ENCODE data around the gene UTF1.
"Not testable (repeated sequence)": the region's sequence is repeated elsewhere in the genome, so short reads cannot be mapped to it uniquely, and the experiment has no call there.

Gene UTF1

DNA sequence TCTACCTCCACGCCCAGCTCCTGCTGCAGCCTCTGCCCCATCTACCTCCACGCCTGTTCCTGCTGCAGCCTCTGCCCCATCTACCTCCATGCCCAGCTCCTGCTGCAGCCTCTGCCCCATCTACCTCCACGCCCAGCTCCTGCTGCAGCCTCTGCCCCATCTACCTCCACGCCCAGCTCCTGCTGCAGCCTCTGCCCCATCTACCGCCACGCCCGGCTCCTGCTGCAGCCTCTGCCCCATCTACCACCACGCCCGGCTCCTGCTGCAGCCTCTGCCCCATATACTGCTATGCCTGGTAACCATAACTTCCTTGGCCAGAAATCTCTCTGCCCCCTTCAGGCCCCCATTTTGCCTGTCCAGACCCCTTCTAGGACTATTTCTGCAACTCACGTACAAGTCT, 35.0 kb downstream of the UTF1 start:
- not testable (repeated sequence) for DNase-seq (ENCODE audit: low read depth)

DNA sequence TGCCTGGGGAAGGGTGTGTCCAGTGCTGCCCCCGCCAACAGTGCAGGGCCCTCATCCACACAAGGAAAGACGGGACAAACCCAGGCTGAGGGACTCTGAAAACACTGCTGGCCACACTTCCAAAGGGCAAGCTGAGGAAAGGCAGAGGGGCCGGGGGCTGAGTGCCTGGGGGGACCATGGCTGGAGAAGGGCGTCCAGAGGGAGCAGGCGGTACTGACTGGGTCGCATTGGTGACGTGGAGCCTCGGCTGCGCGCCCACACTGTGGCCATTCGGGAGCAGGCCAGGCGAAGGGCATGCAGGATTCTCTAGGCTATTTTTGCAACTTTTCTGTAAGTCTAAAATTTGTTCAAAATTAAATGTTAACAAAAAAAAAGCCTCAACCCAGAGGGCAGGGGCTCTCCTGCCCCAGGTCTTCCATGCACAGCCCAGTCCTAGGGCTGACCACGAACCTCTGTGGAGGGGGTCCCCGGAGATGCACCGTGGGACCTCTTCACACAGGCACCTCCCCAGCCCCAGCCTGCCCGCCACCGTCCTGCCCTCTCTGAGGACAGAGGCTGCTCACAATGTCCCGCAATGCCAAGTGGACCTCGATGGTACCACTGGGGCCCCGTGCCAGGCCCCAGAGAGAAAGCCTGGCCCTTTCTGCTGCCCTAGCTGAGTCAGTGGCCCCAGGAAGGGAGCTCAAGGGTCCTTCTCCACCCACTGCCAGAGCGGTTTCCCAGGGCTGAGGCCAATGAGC, 36.2 kb downstream of the UTF1 start:
- no peak for DNase-seq (ENCODE audit: low read depth)

DNA sequence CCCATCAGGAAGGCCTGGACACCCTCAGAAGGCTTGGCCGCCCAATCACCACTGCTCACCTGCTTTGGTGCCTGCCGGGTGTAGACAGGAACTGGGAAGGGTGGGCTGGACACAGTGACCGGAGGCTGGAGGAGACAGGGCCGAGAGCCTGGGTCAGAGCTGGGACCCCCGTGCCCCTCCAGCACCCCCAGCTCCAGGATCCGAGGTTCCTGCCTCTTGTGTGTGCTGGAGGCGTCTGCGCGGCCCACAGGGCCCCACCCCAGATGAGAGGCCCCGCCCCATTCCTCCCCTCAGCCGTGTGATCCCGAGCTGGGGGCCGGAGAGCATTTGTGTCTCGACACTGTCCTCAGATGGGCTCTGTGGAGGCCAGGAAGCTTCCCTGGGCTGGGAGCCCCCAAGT, 37.3 kb downstream of the UTF1 start:
- DNase-seq (ENCODE audit: low read depth), result no peak

DNA sequence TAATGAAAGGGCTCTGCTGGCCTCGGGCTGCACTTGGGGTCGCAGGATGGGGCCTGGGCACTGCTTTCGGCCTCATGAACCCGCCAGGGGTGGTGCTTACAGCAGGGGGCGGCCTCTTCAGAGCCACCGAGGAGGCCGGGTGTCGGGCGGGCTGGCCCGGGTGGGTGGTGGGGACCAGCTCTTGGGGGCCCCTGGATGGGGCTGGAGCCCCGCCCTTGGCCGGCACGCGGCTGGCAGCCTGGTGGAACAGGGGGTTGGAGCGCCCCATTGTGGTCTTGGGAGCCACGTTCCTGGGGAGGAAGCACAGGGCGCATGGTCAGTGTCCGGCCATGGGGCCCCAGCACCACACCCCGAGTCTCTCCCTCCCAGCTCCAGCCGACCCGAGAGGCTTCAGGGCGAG, 37.8 kb downstream of the UTF1 start:
- no peak for DNase-seq (ENCODE audit: low read depth)

DNA sequence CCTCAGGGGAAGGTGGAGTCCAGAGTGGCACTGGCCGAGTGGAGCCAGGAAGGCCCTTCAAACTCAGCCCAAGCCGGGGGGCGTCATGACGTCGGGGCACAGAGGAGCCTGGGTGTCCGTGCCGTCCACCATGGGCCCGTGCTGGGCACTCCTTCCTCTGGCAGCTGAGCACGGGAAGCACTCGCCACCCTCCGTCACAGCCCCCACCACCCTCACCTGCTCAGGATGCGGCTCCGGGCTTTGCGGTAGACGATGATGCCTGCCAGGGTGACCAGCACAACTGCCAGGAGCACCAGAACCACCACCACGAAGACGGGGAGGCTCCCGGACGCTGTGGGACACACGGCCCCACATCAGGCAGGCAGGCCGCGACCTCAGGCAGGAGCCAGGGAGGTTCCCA, 38.5 kb downstream of the UTF1 start:
- DNase-seq (ENCODE audit: low read depth), result no peak

DNA sequence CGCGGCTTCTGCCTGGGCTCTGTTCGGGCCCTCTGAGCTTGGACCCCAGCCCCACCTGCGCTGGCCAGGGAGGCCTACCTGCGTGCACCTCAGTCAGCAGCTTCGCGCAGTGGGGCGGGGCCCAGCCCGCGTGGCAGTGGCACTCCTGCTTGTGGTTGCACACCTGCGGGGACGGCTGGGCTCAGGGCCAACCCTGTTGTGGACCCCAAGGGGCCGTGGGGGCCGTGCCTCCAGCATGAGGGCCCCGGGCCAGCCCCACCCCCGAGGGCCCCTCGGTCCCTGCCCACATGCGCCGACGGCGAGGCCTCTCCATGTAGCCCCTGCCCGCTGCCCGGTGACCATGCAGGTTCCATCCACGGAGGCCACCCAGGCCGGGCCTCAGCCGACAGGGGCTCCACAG, 39.4 kb downstream of the UTF1 start:
- no peak for DNase-seq (ENCODE audit: low read depth)

DNA sequence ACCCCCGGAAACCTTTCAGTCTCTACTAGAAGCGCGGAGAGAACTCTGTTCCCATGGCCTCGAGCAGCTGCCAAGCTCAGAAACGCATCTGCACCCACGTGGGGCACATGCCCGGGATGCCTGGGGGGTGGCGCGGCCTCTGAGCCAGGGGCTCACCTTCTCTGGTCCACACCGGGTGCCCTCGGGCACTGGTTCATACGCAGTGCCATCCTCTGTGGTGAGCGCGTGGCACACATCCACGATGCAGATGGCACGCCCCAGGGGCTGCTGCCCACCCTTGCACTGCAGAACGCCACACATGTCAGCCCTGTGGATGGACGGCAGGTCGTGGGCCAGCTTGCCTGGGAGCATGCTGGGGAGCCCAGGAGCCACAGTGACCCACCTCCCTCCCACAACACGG, 40.2 kb downstream of the UTF1 start:
- no peak for DNase-seq (ENCODE audit: low read depth)

DNA sequence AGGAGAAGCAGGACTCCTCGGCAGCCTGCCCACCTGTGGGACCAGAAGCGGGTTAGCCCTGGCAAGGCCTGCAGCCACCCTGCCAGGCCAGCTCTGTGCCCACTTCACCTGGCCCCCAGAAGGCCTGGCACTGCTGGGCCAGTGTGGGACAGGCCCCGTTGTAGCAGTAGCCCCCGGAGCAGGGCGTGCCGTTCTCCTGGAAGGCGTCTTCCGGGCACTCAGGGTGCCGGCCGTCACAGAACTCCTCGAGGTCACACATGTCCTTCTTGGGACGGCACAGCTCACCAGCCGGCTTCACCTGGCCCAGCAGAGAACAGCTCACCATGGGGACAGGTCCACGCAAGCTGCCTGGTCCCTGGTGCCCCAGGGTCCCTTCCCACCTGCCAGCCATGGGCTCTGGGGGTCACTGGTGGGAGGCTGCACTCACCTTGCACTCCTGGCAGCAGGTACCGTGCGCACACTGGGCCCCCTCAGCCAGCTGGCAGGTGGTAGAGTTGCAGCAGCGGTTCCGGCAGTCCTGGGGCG, 40.8 kb downstream of the UTF1 start:
- no peak for DNase-seq (ENCODE audit: low read depth)

DNA sequence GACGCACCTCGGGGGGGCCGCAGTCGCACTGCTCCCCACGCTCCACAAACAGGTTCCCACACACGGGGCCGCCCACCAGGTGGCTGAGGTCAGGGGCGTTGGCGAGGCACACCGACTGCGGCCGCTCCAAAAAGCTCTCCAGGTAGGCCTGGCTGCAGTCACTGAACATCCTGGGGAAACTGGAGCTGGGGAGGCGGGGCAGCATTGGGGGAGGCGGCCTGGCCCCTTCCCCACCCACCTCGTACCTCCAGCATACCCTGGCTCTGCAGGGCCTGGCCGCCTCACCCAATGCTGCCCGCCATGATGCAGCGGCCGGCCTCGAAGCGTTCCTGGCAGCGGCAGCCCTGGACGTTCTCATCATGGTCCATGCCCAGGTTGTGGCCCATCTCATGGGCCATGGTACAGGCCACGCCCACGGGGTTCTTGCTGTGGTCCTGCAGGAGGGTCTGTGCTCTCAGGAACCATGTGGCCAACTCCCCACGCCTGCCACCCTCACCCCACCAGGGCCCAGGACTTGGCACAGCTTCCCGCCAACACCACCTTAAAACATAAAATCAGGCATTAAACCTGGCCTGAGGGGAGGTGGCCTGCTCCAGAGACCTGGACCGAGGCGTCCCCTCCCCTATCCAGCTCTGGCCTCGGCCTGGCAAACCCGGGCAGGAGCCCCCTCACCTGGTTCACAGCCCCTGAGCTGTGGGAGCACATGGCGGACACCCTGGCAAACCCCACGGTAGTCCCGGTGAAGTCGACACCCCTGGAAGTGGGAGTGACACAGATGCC, 41.7 kb downstream of the UTF1 start:
- DNase-seq (ENCODE audit: low read depth), result no peak

DNA sequence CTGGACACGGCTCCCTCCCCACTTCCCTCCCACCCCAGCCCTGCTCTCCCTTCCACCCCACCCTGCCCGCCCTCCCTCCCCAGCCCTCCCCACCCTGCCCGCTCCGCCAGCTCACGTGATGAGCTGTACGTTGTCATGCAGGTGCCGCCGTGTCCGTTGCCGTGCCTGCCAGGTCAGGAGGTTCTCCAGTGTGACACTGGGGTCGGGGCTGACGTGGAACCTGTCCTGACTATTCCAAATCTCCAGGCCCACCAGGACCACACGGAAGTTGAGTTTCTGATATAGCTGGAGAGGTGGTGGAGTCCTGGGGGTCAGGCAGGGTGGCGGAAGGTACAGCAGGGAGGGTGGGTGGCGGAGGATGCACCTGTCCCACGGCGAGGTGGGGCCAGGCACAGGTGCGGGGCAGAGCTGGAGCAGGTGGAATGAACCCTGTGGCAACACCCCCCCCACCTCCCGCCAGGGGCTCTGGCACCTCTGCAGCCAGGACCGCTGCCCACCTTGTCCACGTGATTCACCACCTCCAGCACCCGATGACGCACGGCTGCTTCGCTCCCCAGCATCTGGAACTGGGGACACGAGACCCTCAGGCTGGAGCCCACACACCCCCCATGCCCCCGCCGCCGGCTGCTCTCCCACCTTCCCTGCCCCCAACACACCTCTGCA, 42.4 kb downstream of the UTF1 start:
- DNase-seq (ENCODE audit: low read depth), result no peak

DNA sequence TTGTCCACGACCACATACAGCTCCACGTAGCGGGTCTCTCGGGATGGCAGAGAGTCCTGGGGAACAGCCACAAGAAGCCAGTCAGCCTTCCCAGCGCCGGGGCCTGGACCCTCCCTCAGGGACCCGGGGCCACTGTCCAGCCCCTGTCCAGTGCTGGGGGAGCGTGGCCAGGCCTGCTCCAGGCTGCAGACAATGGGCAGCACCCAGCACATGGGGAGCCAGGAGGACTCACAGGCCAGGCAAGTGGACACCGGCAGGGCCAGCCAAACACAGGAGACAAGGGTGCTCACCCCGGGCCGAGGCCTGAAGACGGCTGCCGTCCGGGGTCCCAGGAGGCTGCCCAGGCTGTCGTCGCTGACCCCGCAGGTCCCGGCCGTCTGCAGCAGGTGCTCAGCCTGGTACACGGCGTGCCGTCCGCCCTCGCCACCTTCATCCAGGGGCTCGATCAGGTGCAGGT, 43.0 kb downstream of the UTF1 start:
- DNase-seq (ENCODE audit: low read depth), result no peak

DNA sequence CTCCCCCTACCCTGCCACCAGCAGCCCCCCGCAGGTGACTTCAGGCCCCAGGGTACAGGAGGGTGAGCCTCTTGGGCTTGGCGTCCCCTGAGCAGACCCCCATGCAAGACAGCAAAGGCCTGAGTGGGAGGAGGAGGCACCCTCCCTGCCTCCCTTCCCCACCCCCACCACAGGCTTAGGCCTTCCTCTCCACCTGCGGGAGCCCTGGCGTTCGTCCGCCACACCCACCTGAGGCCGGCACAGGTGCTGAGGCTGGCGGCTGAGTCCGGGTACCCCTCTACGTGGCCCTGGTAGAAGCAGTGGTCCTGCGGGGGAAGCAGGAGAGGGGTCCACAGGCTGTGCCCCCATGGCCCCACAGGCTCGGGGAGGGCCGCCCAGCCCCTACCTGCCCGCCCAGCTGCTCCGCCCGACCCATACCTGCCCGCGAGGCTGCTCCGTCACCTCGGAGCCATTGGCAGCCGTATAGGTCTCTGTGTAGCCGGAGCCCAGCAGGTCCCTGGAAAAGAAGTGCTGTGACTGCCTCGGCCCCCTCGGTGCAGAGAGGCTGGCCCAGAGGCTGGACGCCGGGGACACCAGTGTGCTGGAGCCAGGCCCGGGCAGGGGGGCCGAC, 43.6 kb downstream of the UTF1 start:
- no peak for DNase-seq (ENCODE audit: low read depth)

DNA sequence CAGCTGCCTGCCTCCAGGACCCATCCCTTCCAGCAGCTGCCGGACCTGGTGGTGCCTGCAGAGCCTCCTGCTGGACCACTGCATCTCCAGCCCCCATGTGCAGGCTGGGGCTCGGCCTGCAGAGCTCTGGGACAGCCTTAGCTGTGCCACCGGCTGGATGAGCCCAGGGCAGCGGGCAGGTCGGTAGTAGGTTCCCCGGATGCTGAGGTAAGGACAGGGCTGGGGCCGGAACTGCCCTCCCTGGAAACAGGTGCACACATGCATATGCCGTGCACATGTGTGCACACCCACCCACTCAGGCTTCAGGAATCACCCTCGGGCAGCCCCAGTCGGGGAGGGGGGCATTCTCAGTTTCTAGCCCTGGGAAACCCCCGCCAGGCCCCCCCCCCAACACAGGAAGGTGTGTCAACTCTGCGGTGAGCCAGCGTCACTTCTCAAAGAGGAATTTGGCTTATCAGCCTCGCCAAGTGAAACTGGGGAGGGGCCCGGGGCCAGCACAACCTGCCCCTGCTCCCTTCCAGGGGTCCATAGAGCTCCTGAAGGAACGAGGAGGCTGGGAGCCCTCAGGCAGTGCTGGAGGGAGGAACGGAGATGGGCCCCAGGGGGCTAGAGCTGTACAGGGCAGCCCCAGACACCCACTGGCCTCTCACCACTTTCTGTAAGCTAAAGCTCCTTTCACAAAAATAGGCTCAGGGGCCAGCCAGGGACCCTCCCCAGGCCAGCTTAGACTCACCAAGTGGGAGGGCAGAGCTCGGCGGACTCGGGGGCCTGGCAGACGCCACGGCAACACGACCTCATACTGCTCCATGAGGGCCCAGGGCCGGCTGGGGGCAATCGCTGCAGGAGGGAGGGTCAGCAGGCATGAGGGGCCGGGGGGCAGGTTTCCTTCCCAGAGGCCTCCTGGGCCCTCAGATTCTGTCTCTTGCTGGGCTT, 45.0 kb downstream of the UTF1 start:
- DNase-seq (ENCODE audit: low read depth), result peak; percentile 78

DNA sequence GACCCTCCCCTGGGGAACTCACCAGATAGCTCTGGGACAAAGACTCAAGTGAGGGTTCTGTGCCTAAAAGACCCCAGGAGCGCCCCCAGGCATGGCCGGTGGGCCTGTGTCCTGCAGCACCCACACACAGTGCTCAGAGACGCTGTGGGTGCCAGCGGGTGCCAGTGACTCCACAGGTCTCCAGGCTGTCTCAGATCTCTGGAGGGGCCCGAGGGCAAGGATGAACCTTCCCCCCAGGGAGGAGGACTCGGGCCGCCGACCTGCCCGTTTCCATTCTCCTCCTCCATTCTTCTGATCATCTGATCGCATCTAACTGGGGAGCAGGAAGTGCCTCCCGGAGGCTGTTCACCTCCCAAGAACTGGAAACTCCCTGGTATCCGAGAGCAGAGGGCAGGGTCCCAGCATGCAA, 45.7 kb downstream of the UTF1 start:
- DNase-seq (ENCODE audit: low read depth), result no peak

DNA sequence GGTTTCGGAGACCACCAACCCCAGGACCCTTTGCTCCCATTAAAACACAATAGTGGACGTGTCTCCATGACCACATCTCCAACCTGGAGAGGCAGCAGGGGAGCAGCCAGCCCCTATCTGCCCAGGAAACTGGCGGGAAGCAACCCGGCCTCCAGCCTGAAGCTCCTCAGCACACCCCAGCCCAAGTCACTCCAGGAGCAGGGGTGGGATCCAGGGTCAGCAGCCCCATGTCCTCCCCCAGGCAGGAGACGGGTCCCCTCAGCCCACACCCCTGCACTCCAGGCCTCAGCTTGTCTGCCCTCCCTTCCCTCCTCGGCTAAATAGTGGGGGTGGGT, 46.0 kb downstream of the UTF1 start:
- no peak for DNase-seq (ENCODE audit: low read depth)

DNA sequence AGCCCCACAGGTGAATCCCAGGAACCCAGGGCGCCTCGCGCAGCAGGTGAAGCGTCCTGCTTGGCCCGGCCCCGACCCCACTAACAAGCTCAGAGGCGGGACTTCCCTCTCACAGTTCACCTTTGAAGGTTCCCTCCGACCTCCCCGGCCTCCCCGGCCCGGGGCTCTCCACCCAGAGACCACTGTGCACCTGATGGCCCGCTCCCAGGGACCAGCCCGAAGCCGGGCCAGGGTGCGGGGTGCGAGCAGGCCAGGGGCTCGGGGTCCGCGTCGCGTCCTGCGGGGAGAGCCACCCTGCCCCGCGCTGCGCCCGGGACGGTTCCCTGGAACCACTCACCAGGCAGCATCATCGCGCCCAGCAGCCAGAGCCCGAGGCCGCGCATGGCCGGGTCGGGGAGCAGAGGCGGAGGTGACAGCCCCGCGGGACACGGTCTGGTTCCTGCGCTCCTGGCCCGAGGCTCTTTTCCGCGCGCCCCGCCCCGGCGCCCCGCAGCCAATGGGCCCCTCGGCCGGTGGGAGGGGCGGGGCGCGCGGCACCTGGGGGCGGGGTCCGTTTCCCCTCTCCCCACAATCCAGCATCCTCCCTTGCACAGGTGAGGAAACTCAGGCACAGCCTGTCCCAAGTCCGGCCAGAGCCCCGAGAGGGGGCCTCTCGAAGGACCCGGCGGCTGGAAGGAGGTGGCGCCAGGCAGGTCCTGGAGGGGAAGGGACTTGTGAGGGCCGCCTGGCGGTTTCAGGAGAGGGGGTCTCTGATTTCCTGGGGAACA, 46.6 kb downstream of the UTF1 start, which contains the start of gene ADAM8:
ADAM8 (minus strand) TSS at position 434 of the 767 bp plus-strand sequence; CDS start at position 383, 51 bp downstream.
- peak; percentile 63 for DNase-seq (ENCODE audit: low read depth)

DNA sequence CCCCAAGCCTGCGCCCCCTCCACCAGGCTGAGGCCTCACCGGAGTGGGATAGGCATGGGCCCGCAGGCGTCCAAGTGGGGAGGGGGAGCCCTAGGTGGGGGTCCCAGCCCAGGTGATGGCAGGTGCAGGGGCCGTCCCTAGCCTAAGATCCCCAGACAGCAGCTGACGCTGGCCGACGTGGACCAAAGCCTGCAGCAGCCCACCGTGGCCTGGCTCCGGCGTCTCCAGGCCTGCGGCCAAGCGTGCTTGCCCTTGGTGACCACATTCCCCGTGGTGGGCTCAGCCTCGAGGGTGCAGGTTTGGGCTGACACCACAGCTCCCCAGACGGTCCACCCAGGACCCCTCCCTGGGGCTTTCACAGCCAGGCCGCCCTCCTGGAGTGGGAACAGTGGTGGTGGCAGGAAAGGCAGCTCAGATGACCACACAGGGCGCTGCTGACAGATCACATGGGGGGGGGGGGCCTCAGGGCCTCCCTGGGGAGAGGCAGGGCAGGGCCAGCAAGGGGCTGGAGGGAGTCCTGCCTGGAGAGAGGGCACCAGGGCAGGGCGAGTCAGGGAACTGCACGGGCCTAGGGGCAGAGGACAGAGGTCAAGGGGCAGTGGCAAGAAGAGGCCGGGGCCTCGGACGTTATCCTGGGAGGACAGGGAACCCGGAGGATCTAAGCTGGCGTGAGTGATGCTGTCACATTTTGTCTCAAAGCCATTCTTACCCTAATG, 47.4 kb downstream of the UTF1 start:
- no peak for DNase-seq (ENCODE audit: low read depth)

DNA sequence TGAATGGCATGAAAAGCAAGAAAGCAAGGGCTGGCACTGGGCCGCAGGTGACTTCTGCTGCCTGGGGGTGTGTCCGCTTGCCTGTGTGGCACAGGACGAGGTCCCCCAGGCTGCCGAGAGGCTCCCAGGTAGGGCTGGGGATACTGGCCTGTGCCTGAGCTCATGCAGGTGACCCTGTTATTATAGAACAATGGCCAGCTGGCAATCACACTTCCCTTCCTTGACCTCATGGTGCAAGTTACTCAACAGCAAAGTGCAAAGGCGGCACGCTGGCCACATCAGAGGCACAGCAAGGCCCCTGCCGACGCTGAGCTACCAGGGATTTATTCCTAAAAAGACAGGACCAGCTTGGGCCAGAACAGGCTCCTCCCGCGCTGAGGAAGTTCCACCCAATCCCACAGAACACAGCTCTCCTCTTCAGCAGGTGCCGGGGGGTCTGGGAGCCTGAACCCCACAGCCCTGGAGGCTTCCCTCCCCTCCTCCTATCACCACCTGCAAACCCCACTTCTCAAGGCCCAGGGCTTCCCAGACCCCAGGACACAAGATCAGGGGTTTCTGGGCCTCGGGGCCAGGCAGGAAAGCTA, 48.1 kb downstream of the UTF1 start:
- DNase-seq (ENCODE audit: low read depth), result no peak

DNA sequence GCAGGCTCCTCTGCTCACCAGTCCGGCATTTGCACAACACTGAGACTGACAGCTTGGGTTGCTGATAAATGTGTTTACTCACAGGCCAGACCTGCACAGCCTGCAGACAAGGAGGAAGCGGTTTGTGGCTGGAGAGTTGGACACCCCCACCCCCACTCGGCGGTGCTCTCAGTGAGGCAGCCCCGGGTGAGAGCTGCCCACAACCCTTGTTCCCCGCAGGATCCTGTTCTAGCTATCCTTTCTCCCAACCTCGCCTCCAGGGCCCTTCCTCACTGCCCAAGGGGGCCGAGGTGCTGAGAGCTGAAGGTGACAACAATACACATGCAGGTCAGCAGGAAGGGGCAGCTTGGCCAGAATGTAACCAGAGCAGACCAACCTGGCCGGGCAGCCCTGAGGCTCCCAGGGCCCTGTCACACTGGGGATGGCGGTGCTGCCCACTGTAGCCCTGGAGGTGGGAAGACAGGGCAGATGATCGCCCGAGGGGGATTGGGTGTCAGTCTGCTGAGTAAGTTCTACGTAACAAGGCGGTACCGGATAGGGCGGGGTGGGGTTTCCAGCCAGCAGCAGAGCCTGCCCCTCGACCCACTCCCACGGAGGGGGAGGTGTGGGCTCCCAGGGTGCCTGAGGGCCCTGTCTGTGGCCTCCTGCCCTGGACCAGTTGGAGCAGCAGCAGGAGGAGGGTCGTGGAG, 48.7 kb downstream of the UTF1 start:
- peak; percentile 60 for DNase-seq (ENCODE audit: low read depth)
